Colonic mucosa (tissue), 4 donors: ENCODE results near the gene IRX5. TPM values are rescaled to one million over a fixed set of nuclear protein-coding genes. Genes with fewer than 3 reads are reported as not detected.

Experiments
- DNase-seq: peaks from one replicate; pipeline ENCODE4 v3.0.0-alpha.2; 2020
- H3K27ac ChIP-seq: fragments of 200-600 bp; one replicate; pipeline ENCODE4 v1.8.0; 2021
- H3K27me3 ChIP-seq: fragments of 200-600 bp; one replicate; pipeline ENCODE4 v1.8.0; 2021
- H3K36me3 ChIP-seq: fragments of 200-600 bp; one replicate; pipeline ENCODE4 v1.8.0; 2021
- H3K4me1 ChIP-seq: fragments of 200-600 bp; one replicate; pipeline ENCODE4 v1.8.0; 2021; ENCODE audit warnings: mild to moderate bottlenecking
- H3K4me3 ChIP-seq: fragments of 200-600 bp; one replicate; pipeline ENCODE4 v1.8.0; 2021
- H3K9ac ChIP-seq, 2 donors: one replicate each; pipeline ENCODE4 v1.7.0; 2013; ENCODE audit warnings: control low read depth in 2 of 2, low read depth in 2 of 2, low read length in 2 of 2
- H3K9me3 ChIP-seq: fragments of 200-600 bp; one replicate; pipeline ENCODE4 v1.8.0; 2021
- intact Hi-C: fragments of 100-400 bp; cut with DNase I; formaldehyde crosslinking; loops from one replicate; pipeline ENCODE4 v1.14.1; 2022
- total RNA-seq, 2 donors: library from RNA; stranded (reverse); fragmentation: NEBNext Ultra II Directional in 1 of 2; extraction: Animal tissue kit (Norgen Biotek cat#: 25700) in 1 of 2; gene quantifications; one replicate each; pipeline ENCODE4 v1.2.1, GENCODE V29; 2021
- TF ChIP-seq, protein P1 (sequence below): fragments of 200-600 bp; IDR thresholded peaks from one replicate; pipeline ENCODE4 v1.8.0; 2022; ENCODE audit warnings: antibody characterized with exemption, mild to moderate bottlenecking
- donor health status: healthy.
- donor health status: DM: no; HTN: no; CAD: no.
- donor health status: DM: no; HTN: no; CAD: no.

Gene IRX5
- total RNA-seq, 2 donors from 2014 or later = 0.11 to 0.17 TPM

DNA sequence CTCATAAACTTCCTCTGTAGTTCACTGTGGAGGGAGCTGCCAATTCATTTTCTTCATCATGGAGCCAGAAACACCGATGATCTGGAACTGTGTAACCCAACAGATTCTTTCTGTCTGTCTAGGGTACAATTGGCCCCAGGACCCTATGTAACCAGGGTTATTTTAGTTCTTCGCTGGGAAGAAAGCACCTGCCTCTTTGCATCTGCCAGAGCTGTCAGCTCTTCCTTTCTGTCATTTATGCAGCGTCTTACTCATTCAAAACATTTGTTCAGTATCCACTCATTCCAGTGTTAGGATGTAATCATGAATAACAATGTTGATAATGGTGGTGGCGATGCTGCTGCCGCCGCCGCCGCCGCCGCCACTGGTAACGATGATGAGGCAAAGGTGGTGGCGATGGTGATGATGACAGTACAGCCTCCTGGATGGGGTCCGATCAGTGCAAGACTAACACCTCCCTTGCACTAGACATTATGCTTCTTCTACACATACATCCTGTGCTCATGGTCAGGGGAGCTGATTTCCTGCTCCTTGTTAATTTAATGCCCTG lies 46.1 kb downstream of the IRX5 start:
- no peak for DNase-seq
- TF ChIP-seq, protein P1, sequence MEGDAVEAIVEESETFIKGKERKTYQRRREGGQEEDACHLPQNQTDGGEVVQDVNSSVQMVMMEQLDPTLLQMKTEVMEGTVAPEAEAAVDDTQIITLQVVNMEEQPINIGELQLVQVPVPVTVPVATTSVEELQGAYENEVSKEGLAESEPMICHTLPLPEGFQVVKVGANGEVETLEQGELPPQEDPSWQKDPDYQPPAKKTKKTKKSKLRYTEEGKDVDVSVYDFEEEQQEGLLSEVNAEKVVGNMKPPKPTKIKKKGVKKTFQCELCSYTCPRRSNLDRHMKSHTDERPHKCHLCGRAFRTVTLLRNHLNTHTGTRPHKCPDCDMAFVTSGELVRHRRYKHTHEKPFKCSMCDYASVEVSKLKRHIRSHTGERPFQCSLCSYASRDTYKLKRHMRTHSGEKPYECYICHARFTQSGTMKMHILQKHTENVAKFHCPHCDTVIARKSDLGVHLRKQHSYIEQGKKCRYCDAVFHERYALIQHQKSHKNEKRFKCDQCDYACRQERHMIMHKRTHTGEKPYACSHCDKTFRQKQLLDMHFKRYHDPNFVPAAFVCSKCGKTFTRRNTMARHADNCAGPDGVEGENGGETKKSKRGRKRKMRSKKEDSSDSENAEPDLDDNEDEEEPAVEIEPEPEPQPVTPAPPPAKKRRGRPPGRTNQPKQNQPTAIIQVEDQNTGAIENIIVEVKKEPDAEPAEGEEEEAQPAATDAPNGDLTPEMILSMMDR = no peak
- H3K27ac ChIP-seq = no peak overlapping the region
- no peaks in the 10 kb centered on the region for H3K36me3 ChIP-seq
- H3K9ac ChIP-seq = no peak overlapping the region
- no peaks in the 10 kb centered on the region for H3K9me3 ChIP-seq
- H3K27me3 ChIP-seq = no peaks in the 10 kb centered on the region
- intact Hi-C loops = no loop called here
- H3K4me1 ChIP-seq = no peaks in the 10 kb centered on the region
- H3K4me3 ChIP-seq = no peak overlapping the region

DNA sequence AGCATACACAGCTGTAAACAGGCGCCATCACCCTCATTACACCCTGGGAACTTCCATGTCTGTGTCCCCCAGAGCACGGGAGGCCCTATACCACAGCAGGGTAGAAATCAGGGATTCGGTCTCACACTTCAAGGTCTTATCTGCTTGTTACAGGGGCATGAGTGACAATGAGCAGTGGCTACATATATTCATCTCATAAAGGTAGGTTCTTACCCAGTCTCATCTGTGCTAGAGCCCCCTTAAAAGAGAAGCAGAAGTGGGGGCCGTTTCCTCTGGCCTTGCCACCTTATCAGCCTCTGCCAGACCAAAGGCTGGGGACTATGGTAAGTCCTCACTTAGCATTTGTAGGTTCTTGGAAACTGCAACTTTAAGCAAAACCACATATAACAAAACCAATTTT lies 46.5 kb downstream of the IRX5 start:
- TF ChIP-seq, protein P1 = no peak
- Histone ChIP-seq H3K9ac (no peak overlapping the region), H3K36me3 (no peaks in the 10 kb centered on the region), H3K27ac (no peak overlapping the region), H3K9me3 (no peaks in the 10 kb centered on the region), H3K27me3 (no peaks in the 10 kb centered on the region), H3K4me3 (no peak overlapping the region), H3K4me1 (no peaks in the 10 kb centered on the region)
- intact Hi-C loops = no loop called here
- DNase-seq = no peak

DNA sequence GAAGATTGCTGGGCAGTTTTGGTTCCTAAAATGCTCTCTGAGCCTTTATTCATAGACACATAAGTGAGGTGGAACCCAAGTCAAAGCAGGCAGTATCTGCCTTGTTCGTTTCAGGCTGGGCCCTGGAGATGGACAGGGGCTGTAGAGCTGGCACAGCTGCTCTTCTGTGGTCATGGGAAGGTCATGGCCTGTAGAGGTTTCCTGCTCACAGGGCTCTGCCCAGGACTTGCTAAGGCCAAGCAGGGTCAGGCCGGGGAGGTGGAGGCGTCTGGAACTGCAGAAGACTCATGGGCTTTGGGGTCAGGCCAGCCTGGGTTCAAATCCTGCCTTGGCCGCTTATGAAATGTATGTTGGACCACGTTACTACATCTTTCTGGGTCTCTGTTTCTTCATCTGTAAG lies 50.2 kb downstream of the IRX5 start:
- Histone ChIP-seq H3K27ac (no peak overlapping the region), H3K36me3 (no peaks in the 10 kb centered on the region), H3K9me3 (no peaks in the 10 kb centered on the region), H3K4me3 (no peak overlapping the region), H3K4me1 (no peaks in the 10 kb centered on the region), H3K27me3 (no peaks in the 10 kb centered on the region), H3K9ac (no peak overlapping the region)
- TF ChIP-seq, protein P1 = no peak
- intact Hi-C loops = no loop called here
- DNase-seq = no peak
